Mesothelial cell of epicardium (in vitro differentiated cells): ENCODE measurements around the gene PAX8. TPM values are rescaled to one million over a fixed set of nuclear protein-coding genes. Genes with fewer than 3 reads are reported as not detected.

Experiments
- DNase-seq, 2 experiments: peaks; one replicate each; pipeline ENCODE4 v3.0.0; 2021; ENCODE audit warnings: low spot score in 2 of 2; ENCODE audit not compliant: unreplicated experiment in 2 of 2
- H3K27ac Mint-ChIP-seq: 2 replicates; pipeline ENCODE4 v1.8.0; 2021; ENCODE audit warnings: mixed read lengths
- H3K27me3 Mint-ChIP-seq: 2 replicates; pipeline ENCODE4 v1.8.0; 2021; ENCODE audit warnings: low read depth, mixed read lengths
- H3K36me3 Mint-ChIP-seq: 2 replicates; pipeline ENCODE4 v1.8.0; 2021; ENCODE audit warnings: mixed read lengths
- H3K4me1 Mint-ChIP-seq: 2 replicates; pipeline ENCODE4 v1.8.0; 2021; ENCODE audit warnings: mixed read lengths
- H3K4me3 Mint-ChIP-seq: 2 replicates; pipeline ENCODE4 v1.8.0; 2021; ENCODE audit warnings: mild to moderate bottlenecking, moderate library complexity, mixed read lengths
- H3K9me3 Mint-ChIP-seq: 2 replicates; pipeline ENCODE4 v1.8.0; 2021; ENCODE audit warnings: mixed read lengths
- CTCF ChIP-seq: fragments of 200-600 bp; sonication (generic); IDR thresholded peaks from one replicate; pipeline ENCODE4 v1.5.0; 2021; ENCODE audit warnings: antibody characterized with exemption; ENCODE audit not compliant: unreplicated experiment
- total RNA-seq: library from RNA; stranded (reverse); gene quantifications from 3 replicates; pipeline ENCODE4 v1.2.1, GENCODE V29; 2021

Gene PAX8
- total RNA-seq, 1 donor from 2014 or later: 0.13 TPM

GRCh38 chr2:113226462-113226861 is 52.3 kb downstream of the PAX8 start:
- H3K4me3 Mint-ChIP-seq: no peak overlapping the region
- no peaks in the 10 kb centered on the region for H3K36me3 Mint-ChIP-seq
- no peak for DNase-seq
- no peaks in the 10 kb centered on the region for H3K9me3 Mint-ChIP-seq
- H3K27ac Mint-ChIP-seq: no peak overlapping the region
- TF ChIP-seq CTCF: no peak
- peaks cover 2% of the 10 kb centered on the region for H3K27me3 Mint-ChIP-seq
- H3K4me1 Mint-ChIP-seq: peaks cover 49% of the 10 kb centered on the region

- Mint-ChIP-seq H3K9me3 (no peaks in the 10 kb centered on the region), H3K4me1 (peaks cover 40% of the 10 kb centered on the region), H3K36me3 (no peaks in the 10 kb centered on the region), H3K4me3 (no peak overlapping the region), H3K27me3 (peaks cover 2% of the 10 kb centered on the region), H3K27ac (peak overlapping the region; percentile 76)
- TF ChIP-seq CTCF: no peak
- DNase-seq: no peak
Observed at GRCh38 chr2:113225263-113226259, 53.2 kb downstream of the PAX8 start.

- TF ChIP-seq CTCF: no peak
- Mint-ChIP-seq H3K4me1 (peaks cover 32% of the 10 kb centered on the region), H3K4me3 (no peak overlapping the region), H3K27ac (peak overlapping the region; percentile 68), H3K9me3 (no peaks in the 10 kb centered on the region), H3K36me3 (no peaks in the 10 kb centered on the region), H3K27me3 (peaks cover 2% of the 10 kb centered on the region)
- DNase-seq: no peak
Observed at GRCh38 chr2:113224647-113225236, 54.0 kb downstream of the PAX8 start.

GRCh38 chr2:113223813-113224212 is 54.9 kb downstream of the PAX8 start:
- DNase-seq: no peak
- Mint-ChIP-seq H3K27ac (no peak overlapping the region), H3K4me1 (peaks cover 24% of the 10 kb centered on the region), H3K4me3 (no peak overlapping the region), H3K27me3 (peaks cover 2% of the 10 kb centered on the region), H3K9me3 (no peaks in the 10 kb centered on the region), H3K36me3 (no peaks in the 10 kb centered on the region)
- TF ChIP-seq CTCF: no peak

- no peaks in the 10 kb centered on the region for H3K36me3 Mint-ChIP-seq
- H3K9me3 Mint-ChIP-seq: no peaks in the 10 kb centered on the region
- peaks cover 2% of the 10 kb centered on the region for H3K27me3 Mint-ChIP-seq
- DNase-seq: no peak
- H3K4me1 Mint-ChIP-seq: peaks cover 34% of the 10 kb centered on the region
- TF ChIP-seq CTCF: no peak
- H3K4me3 Mint-ChIP-seq: no peak overlapping the region
- no peak overlapping the region for H3K27ac Mint-ChIP-seq
Observed at GRCh38 chr2:113221846-113222245, 56.9 kb downstream of the PAX8 start.
